ENCODE results near the gene DAAM1. TPM values are rescaled to one million over a fixed set of nuclear protein-coding genes. Genes with fewer than 3 reads are reported as not detected.

Gene DAAM1
- total RNA-seq, 1 experiment from 2014 or later = 0.57 TPM

- DNase-seq (ENCODE audit: low read depth) = no peak
- in situ Hi-C loops (cut with HindIII; ENCODE audit: low pct_unique_long_range_greater_than_20kb, low sequenced_read_pairs) = no loop called here
These were observed 108.8 kb downstream of the DAAM1 start for GRCh38 chr14:59297071-59297776.

- in situ Hi-C loops (cut with HindIII; ENCODE audit: low pct_unique_long_range_greater_than_20kb, low sequenced_read_pairs) = no loop called here
- no peak for DNase-seq (ENCODE audit: low read depth)
These were observed 111.3 kb downstream of the DAAM1 start for GRCh38 chr14:59299731-59300130.

- in situ Hi-C loops (cut with HindIII; ENCODE audit: low pct_unique_long_range_greater_than_20kb, low sequenced_read_pairs) = no loop called here
- no peak for DNase-seq (ENCODE audit: low read depth)
These were observed 112.9 kb downstream of the DAAM1 start for GRCh38 chr14:59301354-59301753.

GRCh38 chr14:59302313-59302712 lies 113.8 kb downstream of the DAAM1 start:
- in situ Hi-C loops (cut with HindIII; ENCODE audit: low pct_unique_long_range_greater_than_20kb, low sequenced_read_pairs) = no loop called here
- no peak for DNase-seq (ENCODE audit: low read depth)

- DNase-seq (ENCODE audit: low read depth) = no peak
- in situ Hi-C loops (cut with HindIII; ENCODE audit: low pct_unique_long_range_greater_than_20kb, low sequenced_read_pairs) = no loop called here
These were observed 114.7 kb downstream of the DAAM1 start for GRCh38 chr14:59303216-59303615.

GRCh38 chr14:59305231-59305630 lies 116.8 kb downstream of the DAAM1 start:
- in situ Hi-C loops (cut with HindIII; ENCODE audit: low pct_unique_long_range_greater_than_20kb, low sequenced_read_pairs) = no loop called here
- DNase-seq (ENCODE audit: low read depth) = no peak

- DNase-seq (ENCODE audit: low read depth) = no peak
- in situ Hi-C loops (cut with HindIII; ENCODE audit: low pct_unique_long_range_greater_than_20kb, low sequenced_read_pairs) = no loop called here
These were observed 117.5 kb downstream of the DAAM1 start for GRCh38 chr14:59305836-59306555.

GRCh38 chr14:59306775-59307174 lies 118.3 kb downstream of the DAAM1 start:
- in situ Hi-C loops (cut with HindIII; ENCODE audit: low pct_unique_long_range_greater_than_20kb, low sequenced_read_pairs) = no loop called here

GRCh38 chr14:59308086-59308485 lies 119.6 kb downstream of the DAAM1 start:
- no peak for DNase-seq (ENCODE audit: low read depth)
- in situ Hi-C loops (cut with HindIII; ENCODE audit: low pct_unique_long_range_greater_than_20kb, low sequenced_read_pairs) = no loop called here

More at GRCh38 chr14:59306775-59307174, 118.3 kb downstream of the DAAM1 start:
- DNase-seq (ENCODE audit: low read depth) = peak; percentile 19

GRCh38 chr14:59308673-59309072 lies 120.2 kb downstream of the DAAM1 start:
- in situ Hi-C loops (cut with HindIII; ENCODE audit: low pct_unique_long_range_greater_than_20kb, low sequenced_read_pairs) = no loop called here
- DNase-seq (ENCODE audit: low read depth) = no peak

- in situ Hi-C loops (cut with HindIII; ENCODE audit: low pct_unique_long_range_greater_than_20kb, low sequenced_read_pairs) = no loop called here
- DNase-seq (ENCODE audit: low read depth) = no peak
These were observed 120.9 kb downstream of the DAAM1 start for GRCh38 chr14:59309291-59309900.

- DNase-seq (ENCODE audit: low read depth) = peak; percentile 29
- in situ Hi-C loops (cut with HindIII; ENCODE audit: low pct_unique_long_range_greater_than_20kb, low sequenced_read_pairs) = no loop called here
These were observed 122.2 kb downstream of the DAAM1 start for GRCh38 chr14:59310633-59311032.

GRCh38 chr14:59311723-59312122 lies 123.3 kb downstream of the DAAM1 start:
- in situ Hi-C loops (cut with HindIII; ENCODE audit: low pct_unique_long_range_greater_than_20kb, low sequenced_read_pairs) = no loop called here
- DNase-seq (ENCODE audit: low read depth) = no peak

GRCh38 chr14:59313144-59313651 lies 124.7 kb downstream of the DAAM1 start:
- in situ Hi-C loops (cut with HindIII; ENCODE audit: low pct_unique_long_range_greater_than_20kb, low sequenced_read_pairs) = no loop called here
- no peak for DNase-seq (ENCODE audit: low read depth)

GRCh38 chr14:59313658-59314608 lies 125.5 kb downstream of the DAAM1 start:
- in situ Hi-C loops (cut with HindIII; ENCODE audit: low pct_unique_long_range_greater_than_20kb, low sequenced_read_pairs) = no loop called here
- DNase-seq (ENCODE audit: low read depth) = no peak

GRCh38 chr14:59314953-59315599 lies 126.6 kb downstream of the DAAM1 start:
- DNase-seq (ENCODE audit: low read depth) = no peak
- in situ Hi-C loops (cut with HindIII; ENCODE audit: low pct_unique_long_range_greater_than_20kb, low sequenced_read_pairs) = no loop called here

- no peak for DNase-seq (ENCODE audit: low read depth)
- in situ Hi-C loops (cut with HindIII; ENCODE audit: low pct_unique_long_range_greater_than_20kb, low sequenced_read_pairs) = no loop called here
These were observed 127.8 kb downstream of the DAAM1 start for GRCh38 chr14:59316151-59316830.

Data from Caki2 (cell line).